Gastrocnemius medialis (tissue), 4 donors: ENCODE measurements around the gene CUL1.

Experiments used
- POLR2A ChIP-seq, 2 donors: fragments of 450-650 bp; IDR thresholded peaks; one replicate each; pipeline ENCODE4 v1.6.1; 2017; ENCODE audit warnings: antibody characterized with exemption in 2 of 2, mild to moderate bottlenecking in 2 of 2, moderate library complexity in 2 of 2
- TF ChIP-seq, protein P1 (sequence below), 5 experiments: fragments of 450-650 bp in 3 of 5; fragments of 200-600 bp in 2 of 5; sonication (generic) in 2 of 5; IDR thresholded peaks in 4 of 5; conservative IDR thresholded peaks in 1 of 5; 1 replicate in 4 of 5; 2 replicates in 1 of 5; pipeline ENCODE4 v1.5.1; 2016 to 2019; ENCODE audit warnings: antibody characterized with exemption in 5 of 5, mild to moderate bottlenecking in 3 of 5, moderate library complexity in 3 of 5

DNA sequence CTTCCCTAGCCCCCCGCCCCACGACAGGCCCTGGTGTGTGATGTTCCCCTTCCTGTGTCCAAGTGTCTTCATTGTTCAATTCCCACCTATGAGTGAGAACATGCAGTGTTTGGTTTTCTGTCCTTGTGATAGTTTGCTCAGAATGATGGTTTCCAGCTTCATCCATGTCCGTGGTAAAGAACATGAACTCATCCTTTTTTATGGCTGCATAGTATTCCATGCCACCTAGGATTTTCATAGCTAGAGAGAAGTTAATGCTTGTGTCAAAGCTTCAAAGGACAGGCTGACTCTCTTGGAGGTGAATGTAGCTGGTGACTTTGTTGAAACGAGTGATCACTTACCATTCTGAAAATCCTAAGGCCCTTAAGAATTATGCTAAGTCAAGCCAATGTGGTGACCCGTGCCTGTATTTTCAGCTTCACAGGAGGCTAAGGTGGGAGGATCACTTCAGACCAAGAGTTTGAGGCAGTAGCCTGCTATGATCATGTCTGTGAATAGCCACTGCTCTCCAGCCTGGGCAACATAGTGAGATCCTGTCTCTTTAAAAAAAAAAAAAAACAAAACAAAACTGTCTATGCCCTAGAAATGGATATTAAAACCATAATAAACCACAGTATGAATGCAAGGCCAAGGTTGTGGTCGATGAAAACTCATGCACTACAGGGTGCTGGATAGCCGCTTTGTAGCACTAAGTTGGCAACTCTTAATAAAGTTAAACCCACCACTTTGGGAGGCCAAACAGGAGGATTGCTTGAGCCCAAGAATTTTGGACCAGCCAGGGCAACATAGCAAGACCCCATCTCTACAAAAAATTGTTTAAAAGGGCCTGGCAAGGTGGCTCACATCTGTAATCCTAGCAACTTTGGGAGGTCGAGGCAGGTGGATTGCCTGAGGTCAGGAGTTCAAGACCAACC is 52.0 kb downstream of the CUL1 start:
- TF ChIP-seq POLR2A (IDR thresholded peaks at IDR 0.05): no peak
- TF ChIP-seq, protein P1, sequence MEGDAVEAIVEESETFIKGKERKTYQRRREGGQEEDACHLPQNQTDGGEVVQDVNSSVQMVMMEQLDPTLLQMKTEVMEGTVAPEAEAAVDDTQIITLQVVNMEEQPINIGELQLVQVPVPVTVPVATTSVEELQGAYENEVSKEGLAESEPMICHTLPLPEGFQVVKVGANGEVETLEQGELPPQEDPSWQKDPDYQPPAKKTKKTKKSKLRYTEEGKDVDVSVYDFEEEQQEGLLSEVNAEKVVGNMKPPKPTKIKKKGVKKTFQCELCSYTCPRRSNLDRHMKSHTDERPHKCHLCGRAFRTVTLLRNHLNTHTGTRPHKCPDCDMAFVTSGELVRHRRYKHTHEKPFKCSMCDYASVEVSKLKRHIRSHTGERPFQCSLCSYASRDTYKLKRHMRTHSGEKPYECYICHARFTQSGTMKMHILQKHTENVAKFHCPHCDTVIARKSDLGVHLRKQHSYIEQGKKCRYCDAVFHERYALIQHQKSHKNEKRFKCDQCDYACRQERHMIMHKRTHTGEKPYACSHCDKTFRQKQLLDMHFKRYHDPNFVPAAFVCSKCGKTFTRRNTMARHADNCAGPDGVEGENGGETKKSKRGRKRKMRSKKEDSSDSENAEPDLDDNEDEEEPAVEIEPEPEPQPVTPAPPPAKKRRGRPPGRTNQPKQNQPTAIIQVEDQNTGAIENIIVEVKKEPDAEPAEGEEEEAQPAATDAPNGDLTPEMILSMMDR (IDR thresholded peaks at IDR 0.05 in 4 of 5, conservative IDR thresholded peaks at IDR 0.05 in 1 of 5): no peak
